Kidney epithelial cell (primary cell): ENCODE measurements around the gene RFLNA. TPM values are rescaled to one million over a fixed set of nuclear protein-coding genes. Genes with fewer than 3 reads are reported as not detected.

ENCODE experiments used
- DNase-seq: peaks from one replicate; pipeline ENCODE4 v3.0.0-alpha.2; 2010; ENCODE audit warnings: low read depth
- H3K27me3 ChIP-seq: 2 replicates; pipeline ENCODE4 v1.6.0; 2011; ENCODE audit warnings: low read length; ENCODE audit not compliant: control insufficient read depth, insufficient read depth
- H3K36me3 ChIP-seq: 2 replicates; pipeline ENCODE4 v1.5.1; 2011; ENCODE audit warnings: low read length; ENCODE audit not compliant: control insufficient read depth, insufficient read depth
- H3K4me3 ChIP-seq: 2 replicates; pipeline ENCODE4 v1.5.1; 2011; ENCODE audit warnings: low read depth, mild to moderate bottlenecking, control low read depth, low read length
- CTCF ChIP-seq: IDR thresholded peaks from 2 replicates; pipeline ENCODE4 v1.5.1; 2011; ENCODE audit warnings: mild to moderate bottlenecking, moderate library complexity, low read length, control low read depth, inconsistent platforms; ENCODE audit not compliant: insufficient read depth, poor library complexity, severe bottlenecking
- total RNA-seq: library from RNA; depleted of rRNA; stranded (reverse); fragments of >200 nt; gene quantifications from 2 replicates; pipeline ENCODE4 v1.2.3, GENCODE V29; 2015

Gene RFLNA
- total RNA-seq, 1 donor from 2014 or later, result 0.54 TPM

GRCh38 chr12:124363353-124363965 is 68.6 kb downstream of the RFLNA start:
- TF ChIP-seq CTCF, result no peak
- Histone ChIP-seq H3K27me3 (no peaks in the 10 kb centered on the region), H3K36me3 (peaks cover 5% of the 10 kb centered on the region), H3K4me3 (no peak overlapping the region)
- DNase-seq, result no peak

- DNase-seq, result no peak
- Histone ChIP-seq H3K36me3 (peaks cover 5% of the 10 kb centered on the region), H3K27me3 (no peaks in the 10 kb centered on the region), H3K4me3 (no peak overlapping the region)
- TF ChIP-seq CTCF, result no peak
Measured at GRCh38 chr12:124364543-124364942, 69.7 kb downstream of the RFLNA start.
